ENCODE measurements around the gene CAPS.

GRCh38 chr19:5877882-5878281 lies 36.2 kb upstream of the CAPS start:
- TF ChIP-seq EZH2phosphoT487 (IDR thresholded peaks at IDR 0.05), result no peak
- TF ChIP-seq CTCF (IDR thresholded peaks at IDR 0.05), result no peak

All from neural progenitor cell (in vitro differentiated cells).